GM12878 (cell line): ENCODE measurements around the gene PTPRU. TPM values are rescaled to one million over a fixed set of nuclear protein-coding genes. Genes with fewer than 3 reads are reported as not detected.

ENCODE experiments used
- ATAC-seq: fragments of 200-7000 bp; cut with Tn5 transposase; 3 replicates; pipeline ENCODE4 v1.9.1; 2020; ENCODE audit warnings: mild to moderate bottlenecking, moderate library complexity
- BruUV-seq: library from RNA; stranded (reverse); fragments of 400-500 nt; replicated peaks from 2 replicates; lab custom pipeline; 2021; lab: Mats Ljungman, UMichigan
- CTCF ChIA-PET: fragments of 300-600 bp; sonication (Branson Sonifier 250); formaldehyde crosslinking; extraction: SDS; loops from one replicate; lab custom pipeline; 2021; ENCODE audit warnings: inconsistent platforms; lab: Yijun Ruan, JAX
- POLR2A ChIA-PET: fragments of 350-600 bp; formaldehyde crosslinking; extraction: SDS; loops from one replicate; lab custom pipeline; 2021; ENCODE audit warnings: inconsistent platforms; lab: Charles Lee
- RAD21 ChIA-PET: fragments of 300-600 bp; sonication (Branson Sonifier 250); formaldehyde crosslinking; loops from one replicate; lab custom pipeline; 2023; ENCODE audit warnings: antibody characterized with exemption; ENCODE audit not compliant: unreplicated experiment; lab: Charles Lee
- SMC1A ChIA-PET: fragments of 300-600 bp; sonication (Branson Sonifier 250); formaldehyde crosslinking; loops from one replicate; lab custom pipeline; 2023; ENCODE audit not compliant: unreplicated experiment, uncharacterized antibody; lab: Charles Lee
- DNase-seq: peaks from one replicate; pipeline ENCODE4 v3.0.0-alpha.2; 2011; ENCODE audit warnings: low read depth, low spot score
- FAIRE-seq: peaks from 3 replicates; lab custom pipeline; 2011; peaks lifted over from hg19 to GRCh38; lab: Jason Lieb, UNC
- H2AFZ ChIP-seq: 2 replicates; pipeline ENCODE4 v1.6.0; 2011; ENCODE audit warnings: low read depth, low read length, control low read depth; ENCODE audit not compliant: control insufficient read depth
- H3K27ac ChIP-seq: 2 replicates; pipeline ENCODE4 v1.5.1; 2011; ENCODE audit warnings: control low read depth; ENCODE audit not compliant: control insufficient read depth, insufficient read depth
- H3K27me3 ChIP-seq, 2 experiments: replicated peaks in 1 of 2; 2 replicates each; pipeline versions ENCODE4 v1.6.0 to v1.6.1; 2011; ENCODE audit warnings: low read length in 1 of 2; ENCODE audit not compliant: control insufficient read depth in 2 of 2, insufficient read depth in 2 of 2
- H3K36me3 ChIP-seq, 2 experiments: 2 replicates each; pipeline ENCODE4 v1.5.1; 2011; ENCODE audit warnings: low read length in 1 of 2; ENCODE audit not compliant: control insufficient read depth in 2 of 2, insufficient read depth in 2 of 2
- H3K4me1 ChIP-seq: 2 replicates; pipeline ENCODE4 v1.6.1; 2011; ENCODE audit warnings: mild to moderate bottlenecking, low read length, moderate library complexity, mixed read lengths; ENCODE audit not compliant: control insufficient read depth, insufficient read depth
- H3K4me2 ChIP-seq: 2 replicates; pipeline ENCODE4 v1.6.0; 2011; ENCODE audit warnings: control low read depth; ENCODE audit not compliant: control insufficient read depth, insufficient read depth
- H3K4me3 ChIP-seq: fragments of 200-600 bp; sonication (generic); 2 replicates; pipeline ENCODE4 v1.5.1; 2016
- H3K79me2 ChIP-seq: 2 replicates; pipeline ENCODE4 v1.6.0; 2011; ENCODE audit warnings: low read length; ENCODE audit not compliant: control insufficient read depth, insufficient read depth
- H3K9ac ChIP-seq: 2 replicates; pipeline ENCODE4 v1.8.0; 2011; ENCODE audit warnings: low read length, control low read depth, mixed read lengths; ENCODE audit not compliant: control insufficient read depth, insufficient read depth
- H3K9me3 ChIP-seq: replicated peaks from 3 replicates; pipeline ENCODE4 v1.5.1; 2011; ENCODE audit warnings: mild to moderate bottlenecking, low read length; ENCODE audit not compliant: control insufficient read depth, insufficient read depth
- H4K20me1 ChIP-seq: 2 replicates; pipeline ENCODE4 v1.6.0; 2011; ENCODE audit not compliant: control insufficient read depth, insufficient read depth
- CREB1 ChIP-seq: IDR thresholded peaks from 2 replicates; pipeline ENCODE4 v1.6.1; 2012; ENCODE audit warnings: low read depth, mild to moderate bottlenecking, inconsistent platforms
- JUND ChIP-seq: IDR thresholded peaks from 2 replicates; pipeline ENCODE4 v1.6.1; 2012; ENCODE audit warnings: low read depth, mild to moderate bottlenecking, low read length, improper control_type of control experiment, moderate library complexity
- MTA3 ChIP-seq: IDR thresholded peaks from 2 replicates; pipeline ENCODE4 v1.6.1; 2012; ENCODE audit warnings: low read length, inconsistent platforms, borderline replicate concordance
- MYC ChIP-seq: IDR thresholded peaks from 2 replicates; pipeline ENCODE4 v1.6.1; 2011; ENCODE audit warnings: mild to moderate bottlenecking, low read length, moderate library complexity, inconsistent platforms; ENCODE audit not compliant: insufficient read depth, insufficient replicate concordance, insufficient read length, severe bottlenecking
- NBN ChIP-seq: fragments of 450-650 bp; IDR thresholded peaks from 2 replicates; pipeline ENCODE4 v1.6.1; 2016
- PAX8 ChIP-seq: fragments of 450-650 bp; IDR thresholded peaks from 2 replicates; pipeline ENCODE4 v1.6.1; 2017; ENCODE audit warnings: mild to moderate bottlenecking, moderate library complexity
- POU2F2 ChIP-seq: IDR thresholded peaks from 3 replicates; pipeline ENCODE4 v1.6.1; 2011; ENCODE audit warnings: low read depth, mild to moderate bottlenecking, low read length, borderline replicate concordance
- SIX5 ChIP-seq: IDR thresholded peaks from 2 replicates; pipeline ENCODE4 v1.6.1; 2011; ENCODE audit warnings: mild to moderate bottlenecking, low read depth, low read length, moderate library complexity; ENCODE audit not compliant: severe bottlenecking
- SREBF1 ChIP-seq: IDR thresholded peaks from 2 replicates; pipeline ENCODE4 v1.6.1; 2012; ENCODE audit warnings: mild to moderate bottlenecking, low read length
- SUZ12 ChIP-seq: fragments of 200-600 bp; sonication (generic); IDR thresholded peaks from one replicate; pipeline ENCODE4 v1.6.1; 2018; ENCODE audit warnings: antibody characterized with exemption, mild to moderate bottlenecking; ENCODE audit not compliant: unreplicated experiment
- WGBS: methylation state at CpG from one replicate; pipeline ENCODE4 v1.1.6; 2016; ENCODE audit warnings: low lambda C conversion rate; ENCODE audit not compliant: insufficient replicate concordance, insufficient coverage; ENCODE audit errors: missing lambda C conversion rate; 5-methylcytosine and 5-hydroxymethylcytosine counted together
- in situ Hi-C: fragments of 300-500 bp; cut with MboI; formaldehyde crosslinking; loops from 9 replicates; pipeline ENCODE4 v1.14.3; 2018; ENCODE audit warnings: mixed read lengths
- intact Hi-C: fragments of 100-400 bp; cut with micrococcal nuclease; formaldehyde crosslinking; loops from one replicate; pipeline ENCODE4 v1.14.2; 2022; ENCODE audit not compliant: unreplicated experiment
- polyA plus RNA-seq, 11 experiments: library from polyadenylated mRNA; depleted of rRNA in 4 of 11; unstranded in 6 of 11; stranded (reverse) in 5 of 11; fragments of >200 nt; fragmentation: Nextera tagmentation in 4 of 11; fragmentation: Illumina TruSeq in 1 of 11; extraction: Ambion mirVana in 4 of 11; extraction: Trizol in 1 of 11; gene quantifications; 1 replicate in 1 of 11; 2 replicates in 10 of 11; pipeline versions ENCODE4 v1.2.1 to v1.2.3, GENCODE V29; 2011 to 2016; ENCODE audit warnings: inconsistent platforms in 2 of 11, missing spikeins in 2 of 11, low read depth in 1 of 11
- total RNA-seq, 4 experiments: library from RNA; depleted of rRNA in 3 of 4; stranded (reverse); fragments of >200 nt in 3 of 4; fragmentation: Illumina TruSeq in 1 of 4; extraction: Trizol in 1 of 4; gene quantifications; 2 replicates each; pipeline versions ENCODE4 v1.2.1 to v1.2.3, GENCODE V29; 2013 to 2021
- TF ChIP-seq, protein P1 (sequence below): IDR thresholded peaks from 2 replicates; pipeline ENCODE4 v1.6.1; 2011; ENCODE audit warnings: low read depth, mild to moderate bottlenecking, low read length, moderate library complexity, borderline replicate concordance; ENCODE audit errors: extremely low read depth
- TF ChIP-seq, protein P2 (sequence below): fragments of 450-650 bp; formaldehyde crosslinking; IDR thresholded peaks from 2 replicates; pipeline ENCODE4 v1.5.0; 2022; ENCODE audit warnings: mild to moderate bottlenecking, missing genetic modification characterization
- TF ChIP-seq, protein P3 (sequence below): fragments of 450-650 bp; IDR thresholded peaks from 2 replicates; pipeline ENCODE4 v1.6.1; 2017; ENCODE audit warnings: mild to moderate bottlenecking, moderate library complexity
- TF ChIP-seq, protein P4 (sequence below): IDR thresholded peaks from 2 replicates; pipeline ENCODE4 v1.6.1; 2012; ENCODE audit warnings: low read depth, low read length, improper control_type of control experiment

PTPRU gene
- total and polyA plus RNA-seq, 10 of the 15 experiments (the other 5 are each of a cell fraction or from before 2014, with no cell fraction given): 0.04 to 2.5 (median 0.73) TPM

DNA sequence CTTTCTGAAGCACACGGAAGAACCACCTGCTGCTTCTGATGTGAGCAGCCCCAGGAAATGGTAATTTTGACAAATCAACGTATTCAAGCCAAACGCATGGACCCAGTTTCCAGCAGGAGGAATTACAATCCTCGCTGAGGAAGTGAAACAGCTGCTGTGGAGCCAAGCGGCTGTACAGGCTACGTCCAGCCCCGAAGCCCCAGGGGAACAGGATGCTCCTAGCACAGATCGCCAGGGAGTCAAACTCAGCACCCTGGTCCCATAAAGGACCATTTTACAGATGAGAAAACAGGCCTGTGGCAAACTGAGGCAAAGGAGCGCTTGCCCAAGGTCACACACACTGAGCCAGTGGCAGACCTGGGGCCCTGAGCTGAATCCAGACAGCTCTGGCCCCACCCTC, 108.0 kb downstream of the PTPRU start (continued):
- TF ChIP-seq MYC (no peak), SREBF1 (no peak), SIX5 (no peak), NBN (no peak)
- TF ChIP-seq, protein P1, sequence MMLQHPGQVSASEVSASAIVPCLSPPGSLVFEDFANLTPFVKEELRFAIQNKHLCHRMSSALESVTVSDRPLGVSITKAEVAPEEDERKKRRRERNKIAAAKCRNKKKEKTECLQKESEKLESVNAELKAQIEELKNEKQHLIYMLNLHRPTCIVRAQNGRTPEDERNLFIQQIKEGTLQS: no peak
- TF ChIP-seq, protein P2, sequence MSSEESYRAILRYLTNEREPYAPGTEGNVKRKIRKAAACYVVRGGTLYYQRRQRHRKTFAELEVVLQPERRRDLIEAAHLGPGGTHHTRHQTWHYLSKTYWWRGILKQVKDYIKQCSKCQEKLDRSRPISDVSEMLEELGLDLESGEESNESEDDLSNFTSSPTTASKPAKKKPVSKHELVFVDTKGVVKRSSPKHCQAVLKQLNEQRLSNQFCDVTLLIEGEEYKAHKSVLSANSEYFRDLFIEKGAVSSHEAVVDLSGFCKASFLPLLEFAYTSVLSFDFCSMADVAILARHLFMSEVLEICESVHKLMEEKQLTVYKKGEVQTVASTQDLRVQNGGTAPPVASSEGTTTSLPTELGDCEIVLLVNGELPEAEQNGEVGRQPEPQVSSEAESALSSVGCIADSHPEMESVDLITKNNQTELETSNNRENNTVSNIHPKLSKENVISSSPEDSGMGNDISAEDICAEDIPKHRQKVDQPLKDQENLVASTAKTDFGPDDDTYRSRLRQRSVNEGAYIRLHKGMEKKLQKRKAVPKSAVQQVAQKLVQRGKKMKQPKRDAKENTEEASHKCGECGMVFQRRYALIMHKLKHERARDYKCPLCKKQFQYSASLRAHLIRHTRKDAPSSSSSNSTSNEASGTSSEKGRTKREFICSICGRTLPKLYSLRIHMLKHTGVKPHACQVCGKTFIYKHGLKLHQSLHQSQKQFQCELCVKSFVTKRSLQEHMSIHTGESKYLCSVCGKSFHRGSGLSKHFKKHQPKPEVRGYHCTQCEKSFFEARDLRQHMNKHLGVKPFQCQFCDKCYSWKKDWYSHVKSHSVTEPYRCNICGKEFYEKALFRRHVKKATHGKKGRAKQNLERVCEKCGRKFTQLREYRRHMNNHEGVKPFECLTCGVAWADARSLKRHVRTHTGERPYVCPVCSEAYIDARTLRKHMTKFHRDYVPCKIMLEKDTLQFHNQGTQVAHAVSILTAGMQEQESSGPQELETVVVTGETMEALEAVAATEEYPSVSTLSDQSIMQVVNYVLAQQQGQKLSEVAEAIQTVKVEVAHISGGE (CRISPR knock-in tag): no peak

DNA sequence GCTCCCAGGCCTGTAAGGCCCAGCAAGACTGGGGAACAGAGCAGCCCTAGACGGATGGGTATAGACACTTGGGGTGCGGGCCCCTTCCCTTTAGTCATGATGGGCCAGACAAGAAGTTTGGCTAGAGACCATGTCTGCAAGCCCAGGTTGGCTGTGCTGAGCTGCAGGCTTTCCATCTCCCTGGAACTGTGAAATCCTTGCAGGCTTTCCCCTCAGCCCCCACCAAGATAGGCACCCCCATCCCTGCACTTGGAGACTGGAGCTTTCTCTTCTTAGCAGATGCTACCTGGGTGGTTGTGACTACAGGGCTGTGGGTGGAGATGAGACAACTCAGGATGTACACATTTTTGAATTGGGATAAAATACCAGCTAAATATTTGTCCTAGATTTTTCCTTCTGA, 110.3 kb downstream of the PTPRU start:
- no peak for DNase-seq
- Histone ChIP-seq H2AFZ (no peak overlapping the region), H3K4me2 (no peak overlapping the region), H3K4me1 (no peaks in the 10 kb centered on the region), H3K27me3 (peaks cover 0 to 2% of the 10 kb centered on the region in 2 experiments), H3K27ac (no peak overlapping the region), H3K4me3 (no peak overlapping the region), H4K20me1 (no peaks in the 10 kb centered on the region; the same call in 1 of the 2 replicates), H3K9me3 (no peaks in the 10 kb centered on the region; the same call in 2 of the 3 replicates), H3K36me3 (no peaks in the 10 kb centered on the region), H3K79me2 (no peaks in the 10 kb centered on the region), H3K9ac (no peak overlapping the region)
- BruUV-seq: no TSS peak
- ChIA-PET CTCF (no interaction called here), POLR2A (no interaction called here), SMC1A (interaction anchor here (1.0 kb wide), 1 partner anchor 41 kb away, joined by 3 read pairs; no protein-coding TSS in a partner anchor), RAD21 (no interaction called here)
- no peak for TF ChIP-seq MTA3
- no peak for TF ChIP-seq MYC
- TF ChIP-seq SUZ12: no peak
- TF ChIP-seq PAX8: no peak
- TF ChIP-seq, protein P3, sequence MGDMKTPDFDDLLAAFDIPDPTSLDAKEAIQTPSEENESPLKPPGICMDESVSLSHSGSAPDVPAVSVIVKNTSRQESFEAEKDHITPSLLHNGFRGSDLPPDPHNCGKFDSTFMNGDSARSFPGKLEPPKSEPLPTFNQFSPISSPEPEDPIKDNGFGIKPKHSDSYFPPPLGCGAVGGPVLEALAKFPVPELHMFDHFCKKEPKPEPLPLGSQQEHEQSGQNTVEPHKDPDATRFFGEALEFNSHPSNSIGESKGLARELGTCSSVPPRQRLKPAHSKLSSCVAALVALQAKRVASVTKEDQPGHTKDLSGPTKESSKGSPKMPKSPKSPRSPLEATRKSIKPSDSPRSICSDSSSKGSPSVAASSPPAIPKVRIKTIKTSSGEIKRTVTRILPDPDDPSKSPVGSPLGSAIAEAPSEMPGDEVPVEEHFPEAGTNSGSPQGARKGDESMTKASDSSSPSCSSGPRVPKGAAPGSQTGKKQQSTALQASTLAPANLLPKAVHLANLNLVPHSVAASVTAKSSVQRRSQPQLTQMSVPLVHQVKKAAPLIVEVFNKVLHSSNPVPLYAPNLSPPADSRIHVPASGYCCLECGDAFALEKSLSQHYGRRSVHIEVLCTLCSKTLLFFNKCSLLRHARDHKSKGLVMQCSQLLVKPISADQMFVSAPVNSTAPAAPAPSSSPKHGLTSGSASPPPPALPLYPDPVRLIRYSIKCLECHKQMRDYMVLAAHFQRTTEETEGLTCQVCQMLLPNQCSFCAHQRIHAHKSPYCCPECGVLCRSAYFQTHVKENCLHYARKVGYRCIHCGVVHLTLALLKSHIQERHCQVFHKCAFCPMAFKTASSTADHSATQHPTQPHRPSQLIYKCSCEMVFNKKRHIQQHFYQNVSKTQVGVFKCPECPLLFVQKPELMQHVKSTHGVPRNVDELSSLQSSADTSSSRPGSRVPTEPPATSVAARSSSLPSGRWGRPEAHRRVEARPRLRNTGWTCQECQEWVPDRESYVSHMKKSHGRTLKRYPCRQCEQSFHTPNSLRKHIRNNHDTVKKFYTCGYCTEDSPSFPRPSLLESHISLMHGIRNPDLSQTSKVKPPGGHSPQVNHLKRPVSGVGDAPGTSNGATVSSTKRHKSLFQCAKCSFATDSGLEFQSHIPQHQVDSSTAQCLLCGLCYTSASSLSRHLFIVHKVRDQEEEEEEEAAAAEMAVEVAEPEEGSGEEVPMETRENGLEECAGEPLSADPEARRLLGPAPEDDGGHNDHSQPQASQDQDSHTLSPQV: no peak
- TF ChIP-seq, protein P4, sequence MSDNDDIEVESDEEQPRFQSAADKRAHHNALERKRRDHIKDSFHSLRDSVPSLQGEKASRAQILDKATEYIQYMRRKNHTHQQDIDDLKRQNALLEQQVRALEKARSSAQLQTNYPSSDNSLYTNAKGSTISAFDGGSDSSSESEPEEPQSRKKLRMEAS: no peak
- TF ChIP-seq POU2F2: no peak
- no peak for TF ChIP-seq JUND
- no peak for TF ChIP-seq CREB1
- FAIRE-seq: no peak
- intact Hi-C loops: no loop called here
- 0% methylated on average over 2 of the region's 2 CpGs for WGBS
- in situ Hi-C loops: no loop called here
- ATAC-seq: no peak
